Stimulated activated CD4-positive, alpha-beta T cell treated with anti-CD3 and anti-CD28 coated beads, Interleukin-2, amount 100 ng/mL, for 48 hours (primary cell): Measurements from ENCODE around the gene ADGRL3.
"Not testable (repeated sequence)": the region's sequence is repeated elsewhere in the genome, so short reads cannot be mapped to it uniquely, and the experiment has no call there.

Experiments
- DNase-seq, 2 donors: peaks; one replicate each; pipeline ENCODE4 v3.0.0-alpha.2; 2020

Gene ADGRL3

GRCh38 chr4:61207156-61207555 lies 7.0 kb downstream of the ADGRL3 start:
- DNase-seq: not testable (repeated sequence)

GRCh38 chr4:61210186-61210939 lies 10.2 kb downstream of the ADGRL3 start:
- DNase-seq: no peak

- DNase-seq: no peak
These were observed 11.7 kb downstream of the ADGRL3 start for GRCh38 chr4:61211781-61212180.

- DNase-seq: no peak
These were observed 12.7 kb downstream of the ADGRL3 start for GRCh38 chr4:61212788-61213187.

- no peak for DNase-seq
These were observed 14.6 kb downstream of the ADGRL3 start for GRCh38 chr4:61214680-61215079.

GRCh38 chr4:61217222-61217621 lies 17.1 kb downstream of the ADGRL3 start:
- DNase-seq: no peak

- no peak for DNase-seq
These were observed 20.4 kb downstream of the ADGRL3 start for GRCh38 chr4:61220556-61220955.

GRCh38 chr4:61223385-61223784 lies 23.3 kb downstream of the ADGRL3 start:
- no peak for DNase-seq

GRCh38 chr4:61224573-61224972 lies 24.4 kb downstream of the ADGRL3 start:
- no peak for DNase-seq

- DNase-seq: no peak
These were observed 25.5 kb downstream of the ADGRL3 start for GRCh38 chr4:61225656-61226055.

GRCh38 chr4:61231421-61231820 lies 31.3 kb downstream of the ADGRL3 start:
- DNase-seq: no peak

- no peak for DNase-seq
These were observed 39.1 kb downstream of the ADGRL3 start for GRCh38 chr4:61239250-61239649.

GRCh38 chr4:61243962-61244361 lies 43.8 kb downstream of the ADGRL3 start:
- DNase-seq: no peak

- DNase-seq: no peak
These were observed 45.1 kb downstream of the ADGRL3 start for GRCh38 chr4:61245069-61245714.

GRCh38 chr4:61246034-61246433 lies 45.9 kb downstream of the ADGRL3 start:
- no peak for DNase-seq

- no peak for DNase-seq
These were observed 48.6 kb downstream of the ADGRL3 start for GRCh38 chr4:61248705-61249104.

- no peak for DNase-seq
These were observed 51.0 kb downstream of the ADGRL3 start for GRCh38 chr4:61251129-61251528.

- no peak for DNase-seq
These were observed 54.3 kb downstream of the ADGRL3 start for GRCh38 chr4:61254406-61254805.

GRCh38 chr4:61273233-61273632 lies 73.1 kb downstream of the ADGRL3 start:
- no peak for DNase-seq

GRCh38 chr4:61274286-61274685 lies 74.2 kb downstream of the ADGRL3 start:
- no peak for DNase-seq

GRCh38 chr4:61275241-61275640 lies 75.1 kb downstream of the ADGRL3 start:
- DNase-seq: no peak

- DNase-seq: no peak
These were observed 75.9 kb downstream of the ADGRL3 start for GRCh38 chr4:61276029-61276428.

- no peak for DNase-seq
These were observed 77.9 kb downstream of the ADGRL3 start for GRCh38 chr4:61277785-61278760.
